T-cell (primary cell): ENCODE data around the gene IGLL5. TPM values are rescaled to one million over a fixed set of nuclear protein-coding genes. Genes with fewer than 3 reads are reported as not detected.

Experiments used
- ATAC-seq, 4 experiments: fragments of 200-7000 bp in 3 of 4; fragments of 150-1000 bp in 1 of 4; cut with Tn5 transposase; replicated peaks in 1 of 4; 1 replicate in 3 of 4; 2 replicates in 1 of 4; pipeline ENCODE4 v1.10.0; 2021; ENCODE audit warnings: moderate library complexity in 3 of 4, mild to moderate bottlenecking in 2 of 4, moderate number of reproducible peaks in 1 of 4
- CTCF ChIA-PET, 2 donors: fragments of 300-600 bp; sonication (Branson Sonifier 250); formaldehyde crosslinking; loops; one replicate each; lab custom pipeline; 2022; ENCODE audit warnings: antibody characterized with exemption in 2 of 2; lab: Charles Lee
- POLR2A ChIA-PET, 2 donors: fragments of 300-600 bp; sonication (Branson Sonifier 250); formaldehyde crosslinking; loops; one replicate each; lab custom pipeline; 2022; ENCODE audit warnings: antibody characterized with exemption in 2 of 2; lab: Charles Lee
- DNase-seq, 35 experiments: peaks; one replicate each; pipeline versions ENCODE4 v3.0.0 to v3.0.0-alpha.2; 2013 to 2023
- H3K27ac ChIP-seq: one replicate; pipeline ENCODE4 v1.5.1; 2013; ENCODE audit warnings: low read length
- H3K27me3 ChIP-seq, 2 experiments: replicated peaks in 1 of 2; 1 replicate in 1 of 2; 2 replicates in 1 of 2; pipeline versions ENCODE4 v1.6.1 to v1.7.0; 2013; ENCODE audit warnings: low read length in 1 of 2, mixed read lengths in 1 of 2; ENCODE audit not compliant: control insufficient read depth in 2 of 2, insufficient read depth in 2 of 2; ENCODE audit errors: extremely low read depth in 1 of 2
- H3K36me3 ChIP-seq, 2 donors: 1 replicate in 1 of 2; 2 replicates in 1 of 2; pipeline versions ENCODE4 v1.6.1 to v1.7.0; 2013; ENCODE audit warnings: low read length in 1 of 2; ENCODE audit not compliant: control insufficient read depth in 2 of 2, insufficient read depth in 1 of 2; ENCODE audit errors: extremely low read depth in 1 of 2
- H3K4me1 ChIP-seq, 2 experiments: 1 replicate in 1 of 2; 2 replicates in 1 of 2; pipeline versions ENCODE4 v1.6.1 to v1.7.0; 2013; ENCODE audit warnings: low read length in 2 of 2, mixed read lengths in 1 of 2; ENCODE audit not compliant: insufficient read depth in 2 of 2, control insufficient read depth in 1 of 2; ENCODE audit errors: extremely low read depth in 1 of 2
- H3K4me3 ChIP-seq, 2 donors: 1 replicate in 1 of 2; 2 replicates in 1 of 2; pipeline versions ENCODE4 v1.5.1 to v1.7.0; 2013; ENCODE audit warnings: mild to moderate bottlenecking in 2 of 2, low read length in 1 of 2, moderate library complexity in 1 of 2; ENCODE audit not compliant: control insufficient read depth in 1 of 2; ENCODE audit errors: extremely low read depth in 1 of 2
- H3K9me3 ChIP-seq: 2 replicates; pipeline ENCODE4 v1.7.0; 2013
- H3K27ac Mint-ChIP-seq, 2 donors: one replicate each; pipeline ENCODE4 v1.8.0; 2020 to 2021; ENCODE audit warnings: mild to moderate bottlenecking in 2 of 2, mixed read lengths in 2 of 2
- H3K27me3 Mint-ChIP-seq, 2 donors: one replicate each; pipeline ENCODE4 v1.8.0; 2021 to 2022; ENCODE audit warnings: mixed read lengths in 2 of 2
- H3K36me3 Mint-ChIP-seq: one replicate; pipeline ENCODE4 v1.8.0; 2021; ENCODE audit warnings: mixed read lengths
- H3K4me1 Mint-ChIP-seq, 3 donors: one replicate each; pipeline ENCODE4 v1.8.0; 2020 to 2022; ENCODE audit warnings: mixed read lengths in 3 of 3, mild to moderate bottlenecking in 1 of 3
- H3K4me3 Mint-ChIP-seq, 3 donors: one replicate each; pipeline ENCODE4 v1.8.0; 2020 to 2022; ENCODE audit warnings: mild to moderate bottlenecking in 3 of 3, mixed read lengths in 3 of 3, moderate library complexity in 3 of 3
- H3K9me3 Mint-ChIP-seq, 3 donors: one replicate each; pipeline ENCODE4 v1.8.0; 2020 to 2022; ENCODE audit warnings: mixed read lengths in 3 of 3
- WGBS: methylation state at CpG from one replicate; pipeline ENCODE4 v1.1.5; 2013; ENCODE audit warnings: missing lambda C conversion rate; ENCODE audit not compliant: insufficient coverage; 5-methylcytosine and 5-hydroxymethylcytosine counted together
- total RNA-seq, 35 experiments: library from RNA in 6 of 35; stranded (reverse) in 6 of 35; fragments of 120-200 nt in 1 of 35; gene quantifications; one replicate each; pipeline versions ENCODE4 v1.2.1 to v1.2.4 and lab custom pipeline; 2013 to 2026

Gene IGLL5
- total RNA-seq, 5 donors from 2014 or later (not counting 1 experiment from before 2014, with no cell fraction given) = 0.35 to 2.9 (median 2.1) TPM

DNA sequence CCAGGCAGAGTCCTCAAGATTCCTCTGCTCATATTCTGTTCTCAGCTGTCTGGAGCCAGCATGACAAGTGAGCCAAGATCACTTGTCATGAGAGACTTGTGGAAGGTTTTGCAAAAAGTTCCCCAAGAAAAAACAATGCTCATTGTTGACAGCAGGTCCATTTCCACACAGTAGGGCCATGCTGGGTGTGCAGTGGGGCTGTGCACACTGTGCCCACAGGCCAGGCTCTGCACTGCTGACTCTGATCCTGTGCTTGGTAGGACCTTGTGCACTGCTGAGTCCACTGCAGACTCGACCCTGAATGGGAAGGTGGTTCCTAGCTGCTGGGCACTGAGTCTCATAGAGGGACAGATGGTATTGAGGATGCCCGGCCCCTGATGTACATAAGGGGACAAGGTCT, 33.9 kb upstream of the IGLL5 start:
- H3K27ac Mint-ChIP-seq = no peak overlapping the region
- WGBS = 92% methylated on average over 2 of the region's 2 CpGs

DNA sequence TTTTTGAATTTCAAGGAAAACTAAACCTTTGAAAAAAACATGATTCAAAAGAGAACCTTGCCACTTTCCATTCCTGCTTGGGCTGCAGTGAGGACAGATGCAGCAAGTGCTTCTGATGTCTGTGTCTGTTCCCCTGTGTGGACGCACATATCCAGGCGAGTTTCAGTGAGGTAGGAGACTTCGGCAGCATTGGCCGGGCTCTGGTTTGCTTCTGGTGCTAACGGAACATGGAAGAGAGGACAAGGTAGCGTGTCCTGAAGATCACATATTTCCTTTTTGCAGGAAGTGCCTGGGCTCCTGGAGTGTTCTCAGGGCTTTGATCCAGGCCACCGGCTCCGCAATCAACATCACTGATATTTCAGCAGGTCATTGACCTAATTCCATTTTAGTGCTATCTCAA, 33.1 kb upstream of the IGLL5 start:
- WGBS = 95% methylated on average over 8 of the region's 8 CpGs
- DNase-seq = no peak
- ChIA-PET CTCF (no interaction called here), POLR2A (no interaction called here)
- no peaks in the 10 kb centered on the region for H3K36me3 ChIP-seq
- H3K4me1 ChIP-seq = peaks cover 0 to 19% of the 10 kb centered on the region in 2 experiments
- Mint-ChIP-seq H3K27me3 (no peaks in the 10 kb centered on the region), H3K9me3 (no peaks in the 10 kb centered on the region), H3K27ac (no peak overlapping the region), H3K36me3 (no peaks in the 10 kb centered on the region), H3K4me3 (no peak overlapping the region), H3K4me1 (peaks cover 6 to 24% (median 12%) of the 10 kb centered on the region in 3 donors)
- ATAC-seq = no peak
- no peaks in the 10 kb centered on the region for H3K9me3 ChIP-seq
- no peak overlapping the region for H3K4me3 ChIP-seq
- H3K27me3 ChIP-seq = peaks cover 0 to 12% of the 10 kb centered on the region in 2 experiments
- H3K27ac ChIP-seq = no peak overlapping the region

More for the DNA sequence above, 33.9 kb upstream of the IGLL5 start:
- ChIA-PET CTCF (no interaction called here), POLR2A (no interaction called here)
- peaks cover 10 to 31% (median 20%) of the 10 kb centered on the region in 3 donors for H3K4me1 Mint-ChIP-seq
- Histone ChIP-seq H3K4me1 (peaks cover 0 to 24% of the 10 kb centered on the region in 2 experiments), H3K36me3 (no peaks in the 10 kb centered on the region), H3K4me3 (no peak overlapping the region), H3K9me3 (no peaks in the 10 kb centered on the region), H3K27ac (no peak overlapping the region), H3K27me3 (peaks cover 0 to 12% of the 10 kb centered on the region in 2 experiments)
- no peak for ATAC-seq
- no peak for DNase-seq
- H3K27me3 Mint-ChIP-seq = no peaks in the 10 kb centered on the region
- H3K4me3 Mint-ChIP-seq = no peak overlapping the region
- H3K36me3 Mint-ChIP-seq = no peaks in the 10 kb centered on the region
- H3K9me3 Mint-ChIP-seq = no peaks in the 10 kb centered on the region

DNA sequence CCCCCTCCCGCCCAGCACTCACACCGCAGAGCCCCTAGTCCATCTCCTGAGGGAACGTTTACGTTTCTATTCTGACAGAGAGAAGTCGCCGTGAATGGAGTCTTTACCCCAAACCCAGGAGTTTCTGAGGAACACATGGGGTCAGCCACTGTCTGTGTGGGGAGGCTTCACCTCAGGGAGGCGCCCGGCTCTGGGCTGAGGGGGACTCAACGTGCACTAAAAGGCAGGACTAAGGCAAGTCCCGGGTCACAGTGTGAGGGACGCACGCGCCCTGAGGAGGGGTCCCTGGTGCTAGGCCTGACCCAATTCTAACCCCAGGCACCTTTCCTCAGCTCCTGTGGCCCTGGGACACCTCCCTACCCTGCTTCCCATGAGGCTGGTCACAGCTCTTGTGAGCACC, 32.5 kb upstream of the IGLL5 start:
- no peak overlapping the region for H3K4me3 Mint-ChIP-seq
- H3K4me1 Mint-ChIP-seq = peaks cover 5 to 19% (median 6%) of the 10 kb centered on the region in 3 donors
- H3K27me3 Mint-ChIP-seq = no peaks in the 10 kb centered on the region
- no peaks in the 10 kb centered on the region for H3K36me3 Mint-ChIP-seq
- no peaks in the 10 kb centered on the region for H3K9me3 Mint-ChIP-seq
- DNase-seq (no peak), ATAC-seq (no peak)
- WGBS = 69% methylated on average over 7 of the region's 13 CpGs
- no peak overlapping the region for H3K27ac Mint-ChIP-seq
- Histone ChIP-seq H3K36me3 (no peaks in the 10 kb centered on the region), H3K9me3 (no peaks in the 10 kb centered on the region), H3K4me3 (no peak overlapping the region), H3K27me3 (peaks cover 0 to 10% of the 10 kb centered on the region in 2 experiments), H3K4me1 (peaks cover 0 to 16% of the 10 kb centered on the region in 2 experiments), H3K27ac (no peak overlapping the region)
- ChIA-PET POLR2A (no interaction called here), CTCF (interaction anchor here in 1 of 2 donors (0.8 to 1.1 kb wide), 4 partner anchors 22 to 45 kb away, joined by 3 to 7 read pairs (median 4); no protein-coding TSS in a partner anchor)

DNA sequence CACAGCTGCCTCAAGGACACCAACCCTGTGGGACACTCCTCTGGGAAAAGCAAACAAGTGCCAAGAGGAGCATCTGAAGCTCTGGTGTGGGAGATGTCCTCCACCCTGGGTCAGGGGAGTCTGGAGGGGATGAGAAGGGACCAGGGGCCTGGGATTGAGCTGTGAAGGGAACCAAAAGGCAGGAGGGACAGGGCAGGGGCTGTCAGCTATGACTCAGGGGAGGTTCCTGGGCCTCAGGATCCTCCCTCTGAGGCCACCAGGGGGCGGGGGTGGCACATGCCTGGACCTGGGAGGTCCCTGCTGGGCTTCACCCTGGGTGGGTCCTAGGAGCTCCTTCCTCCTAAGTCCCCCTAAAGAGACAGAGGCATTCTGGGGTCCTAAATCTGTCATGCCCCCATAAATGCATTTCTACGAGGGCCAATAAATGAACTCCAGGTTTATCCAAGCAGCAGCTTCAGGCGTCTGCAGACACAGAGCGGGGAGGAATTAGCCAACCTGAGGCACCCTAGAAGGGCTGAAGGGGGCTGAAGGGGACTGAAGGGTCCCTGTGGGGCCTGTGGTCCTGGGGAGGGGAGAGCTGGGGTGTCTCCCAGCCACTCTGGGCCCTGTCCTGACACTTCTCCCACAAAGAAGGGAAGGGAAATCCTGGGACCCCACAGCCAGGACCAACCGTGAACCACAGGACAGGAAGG, 31.9 kb upstream of the IGLL5 start:
- no peak overlapping the region for H3K27ac Mint-ChIP-seq

DNA sequence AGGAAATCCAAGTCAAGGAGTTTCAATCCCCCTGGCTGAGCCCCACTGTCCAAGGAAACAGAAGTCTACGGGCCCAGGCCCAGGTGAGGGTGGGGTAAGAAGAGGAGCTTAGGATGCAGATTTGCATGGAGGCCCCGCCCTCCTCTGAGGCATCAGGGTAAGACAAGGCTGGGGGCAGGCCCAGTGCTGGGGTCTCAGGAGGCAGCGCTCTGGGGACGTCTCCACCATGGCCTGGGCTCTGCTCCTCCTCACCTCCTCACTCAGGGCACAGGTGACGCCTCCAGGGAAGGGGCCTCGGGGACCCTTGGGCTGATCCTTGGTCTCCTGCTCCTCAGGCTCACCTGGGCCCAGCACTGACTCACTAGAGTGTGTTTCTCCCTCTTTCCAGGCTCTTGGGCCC, 31.3 kb upstream of the IGLL5 start:
- Histone ChIP-seq H3K36me3 (no peaks in the 10 kb centered on the region), H3K9me3 (no peaks in the 10 kb centered on the region), H3K27me3 (peaks cover 0 to 6% of the 10 kb centered on the region in 2 experiments), H3K4me3 (no peak overlapping the region), H3K4me1 (peaks cover 0 to 14% of the 10 kb centered on the region in 2 experiments), H3K27ac (no peak overlapping the region)
- ATAC-seq (no peak), DNase-seq (no peak)
- H3K27ac Mint-ChIP-seq = no peak overlapping the region
- no peak overlapping the region for H3K4me3 Mint-ChIP-seq
- POLR2A ChIA-PET = no interaction called here
- no peaks in the 10 kb centered on the region for H3K27me3 Mint-ChIP-seq
- 98% methylated on average over 5 of the region's 6 CpGs for WGBS
- no peaks in the 10 kb centered on the region for H3K9me3 Mint-ChIP-seq
- CTCF ChIA-PET = interaction anchor here in 1 of 2 donors (0.5 to 1.1 kb wide), 2 partner anchors 7 to 25 kb away, joined by 3 read pairs; no protein-coding TSS in a partner anchor
- H3K36me3 Mint-ChIP-seq = no peaks in the 10 kb centered on the region
- peaks cover 5 to 17% (median 6%) of the 10 kb centered on the region in 3 donors for H3K4me1 Mint-ChIP-seq

More for the DNA sequence above, 31.9 kb upstream of the IGLL5 start:
- ChIA-PET POLR2A (no interaction called here), CTCF (interaction anchor here in 1 of 2 donors (0.5 to 1.1 kb wide), 5 partner anchors 8 to 46 kb away, joined by 3 to 7 read pairs (median 3); no protein-coding TSS in a partner anchor)
- 59% methylated on average over 2 of the region's 5 CpGs for WGBS
- H3K4me1 Mint-ChIP-seq = peaks cover 5 to 17% (median 6%) of the 10 kb centered on the region in 3 donors
- H3K27ac ChIP-seq = no peak overlapping the region
- H3K4me3 Mint-ChIP-seq = no peak overlapping the region
- H3K36me3 Mint-ChIP-seq = no peaks in the 10 kb centered on the region
- H3K27me3 Mint-ChIP-seq = no peaks in the 10 kb centered on the region
- H3K9me3 ChIP-seq = no peaks in the 10 kb centered on the region
- H3K4me1 ChIP-seq = peaks cover 0 to 14% of the 10 kb centered on the region in 2 experiments
- H3K27me3 ChIP-seq = peaks cover 0 to 6% of the 10 kb centered on the region in 2 experiments
- no peak overlapping the region for H3K4me3 ChIP-seq
- no peaks in the 10 kb centered on the region for H3K9me3 Mint-ChIP-seq
- ATAC-seq = peak; percentile 47 to 72 (median 68)
- no peaks in the 10 kb centered on the region for H3K36me3 ChIP-seq
- DNase-seq = peak in 18 of 35 experiments; percentile 9 to 49 (median 21)

DNA sequence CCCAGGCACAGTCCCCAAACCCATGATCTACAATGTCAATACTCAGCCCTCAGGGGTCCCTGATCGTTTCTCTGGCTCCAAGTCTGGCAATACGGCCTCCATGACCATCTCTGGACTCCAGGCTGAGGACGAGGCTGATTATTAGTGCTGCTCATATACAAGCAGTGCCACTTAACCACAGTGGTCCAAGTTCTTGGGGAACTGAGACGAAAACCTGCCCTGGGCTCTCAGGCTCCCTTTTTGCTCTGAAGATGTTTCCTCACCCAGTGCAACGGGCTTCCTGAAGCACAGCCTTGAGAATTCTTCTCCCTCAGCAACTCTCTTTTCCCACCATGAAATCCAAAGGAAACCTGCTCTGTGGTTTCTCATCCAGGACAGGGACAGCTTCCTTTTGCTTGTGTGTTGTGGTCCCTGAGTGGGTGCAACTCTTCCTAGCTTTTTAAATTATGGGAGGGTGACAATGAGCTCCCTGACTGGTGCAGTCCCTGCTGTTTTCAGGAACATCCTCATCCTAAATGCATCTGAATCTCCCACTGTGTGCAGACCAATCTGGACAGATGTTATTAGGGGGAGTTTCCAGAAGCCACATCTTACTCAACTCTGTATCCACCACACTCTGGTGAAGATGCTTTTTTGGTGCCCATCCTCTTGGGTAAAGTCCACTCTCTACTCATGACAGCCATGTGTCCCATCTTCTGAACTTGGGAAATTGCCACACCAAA, 30.6 kb upstream of the IGLL5 start:
- H3K4me1 ChIP-seq = peaks cover 0 to 14% of the 10 kb centered on the region in 2 experiments
- no peak for DNase-seq
- ChIA-PET CTCF (no interaction called here), POLR2A (no interaction called here)
- no peaks in the 10 kb centered on the region for H3K9me3 ChIP-seq
- H3K4me3 ChIP-seq = no peak overlapping the region
- WGBS = 87% methylated on average over 5 of the region's 5 CpGs
- Mint-ChIP-seq H3K4me3 (no peak overlapping the region), H3K4me1 (peaks cover 5 to 17% (median 5%) of the 10 kb centered on the region in 3 donors), H3K27ac (no peak overlapping the region), H3K9me3 (no peaks in the 10 kb centered on the region), H3K27me3 (no peaks in the 10 kb centered on the region), H3K36me3 (no peaks in the 10 kb centered on the region)
- H3K27ac ChIP-seq = no peak overlapping the region
- no peaks in the 10 kb centered on the region for H3K36me3 ChIP-seq
- peaks cover 0 to 6% of the 10 kb centered on the region in 2 experiments for H3K27me3 ChIP-seq
- no peak for ATAC-seq
